Measurements from ENCODE around the gene VANGL2.

- TF ChIP-seq POLR2A (IDR thresholded peaks at IDR 0.05; ENCODE audit: low read depth) (no peak), CTCF (IDR thresholded peaks at IDR 0.05) (no peak)
These were observed 18.1 kb downstream of the VANGL2 start for GRCh38 chr1:160418483-160418882.
